B cell (primary cell): ENCODE results near the gene TEX14. TPM values are rescaled to one million over a fixed set of nuclear protein-coding genes. Genes with fewer than 3 reads are reported as not detected.

Experiments
- ATAC-seq: fragments of 200-7000 bp; cut with Tn5 transposase; one replicate; pipeline ENCODE4 v1.10.0; 2021; ENCODE audit warnings: low read depth, mild to moderate bottlenecking, moderate number of reproducible peaks, moderate library complexity
- CTCF ChIA-PET: fragments of 350-600 bp; sonication (Branson Sonifier 250); formaldehyde crosslinking; loops from one replicate; lab custom pipeline; 2021; ENCODE audit warnings: antibody characterized with exemption, inconsistent platforms; lab: Charles Lee
- POLR2A ChIA-PET: fragments of 350-600 bp; sonication (Branson Sonifier 250); formaldehyde crosslinking; loops from one replicate; lab custom pipeline; 2021; ENCODE audit warnings: antibody characterized with exemption; lab: Charles Lee
- DNase-seq: peaks from one replicate; pipeline ENCODE4 v3.0.0; 2013
- H2AFZ ChIP-seq: 2 replicates; pipeline ENCODE4 v1.6.1; 2012; ENCODE audit warnings: mild to moderate bottlenecking, low read depth, low read length; ENCODE audit not compliant: insufficient read depth, poor library complexity, severe bottlenecking
- H3K27ac ChIP-seq, 2 donors: 1 replicate in 1 of 2; 2 replicates in 1 of 2; pipeline ENCODE4 v1.5.1; 2012 to 2013; ENCODE audit warnings: low read length in 2 of 2, mild to moderate bottlenecking in 2 of 2, moderate library complexity in 1 of 2
- H3K27me3 ChIP-seq, 4 experiments: fragments of 200-600 bp in 1 of 4; sonication (generic) in 1 of 4; replicated peaks in 1 of 4; 1 replicate in 2 of 4; 2 replicates in 2 of 4; pipeline versions ENCODE4 v1.6.1 to v1.7.0; 2013 to 2016; ENCODE audit warnings: low read length in 3 of 4, mild to moderate bottlenecking in 2 of 4, mixed read lengths in 1 of 4, moderate library complexity in 1 of 4; ENCODE audit not compliant: insufficient read depth in 4 of 4, control insufficient read depth in 3 of 4; ENCODE audit errors: control extremely low read depth in 1 of 4
- H3K36me3 ChIP-seq, 2 experiments: replicated peaks in 1 of 2; 1 replicate in 1 of 2; 2 replicates in 1 of 2; pipeline versions ENCODE4 v1.6.1 to v1.7.1; 2013; ENCODE audit warnings: low read length in 1 of 2; ENCODE audit not compliant: insufficient read depth in 2 of 2, control insufficient read depth in 1 of 2; ENCODE audit errors: control extremely low read depth in 1 of 2, extremely low read depth in 1 of 2
- H3K4me1 ChIP-seq, 2 donors: fragments of 200-600 bp in 1 of 2; sonication (generic) in 1 of 2; 1 replicate in 1 of 2; 2 replicates in 1 of 2; pipeline versions ENCODE4 v1.5.1 to v1.6.1; 2013 to 2017; ENCODE audit warnings: low read length in 2 of 2; ENCODE audit not compliant: control insufficient read depth in 2 of 2, insufficient read depth in 2 of 2
- H3K4me2 ChIP-seq: replicated peaks from 2 replicates; pipeline ENCODE3; 2012; ENCODE audit warnings: mild to moderate bottlenecking, low read depth, low read length; ENCODE audit not compliant: poor library complexity, severe bottlenecking
- H3K4me3 ChIP-seq, 5 experiments: fragments of 200-600 bp in 1 of 5; sonication (generic) in 1 of 5; 1 replicate in 3 of 5; 2 replicates in 2 of 5; pipeline versions ENCODE4 v1.5.1 to v1.7.0; 2011 to 2016; ENCODE audit warnings: low read length in 4 of 5, mild to moderate bottlenecking in 4 of 5, low read depth in 2 of 5, control low read depth in 1 of 5, moderate library complexity in 1 of 5; ENCODE audit not compliant: insufficient read depth in 1 of 5; ENCODE audit errors: control extremely low read depth in 1 of 5, extremely low read depth in 1 of 5
- H3K79me2 ChIP-seq: fragments of 200-600 bp; sonication (generic); one replicate; pipeline ENCODE4 v1.6.0; 2016; ENCODE audit warnings: low read length; ENCODE audit not compliant: control insufficient read depth, insufficient read depth
- H3K9ac ChIP-seq: fragments of 200-600 bp; sonication (generic); 2 replicates; pipeline ENCODE4 v1.6.1; 2017; ENCODE audit warnings: mild to moderate bottlenecking, low read length, moderate library complexity
- H3K9me3 ChIP-seq, 3 donors: one replicate each; pipeline versions ENCODE4 v1.6.1 to v1.7.1; 2013; ENCODE audit warnings: low read length in 2 of 3; ENCODE audit not compliant: control insufficient read depth in 2 of 3, insufficient read depth in 1 of 3; ENCODE audit errors: control extremely low read depth in 1 of 3
- H4K20me1 ChIP-seq: 2 replicates; pipeline ENCODE4 v1.6.0; 2012; ENCODE audit warnings: mild to moderate bottlenecking, low read length; ENCODE audit not compliant: insufficient read depth, control insufficient read depth, poor library complexity, severe bottlenecking
- H3K27ac Mint-ChIP-seq: one replicate; pipeline ENCODE4 v1.8.0; 2021; ENCODE audit warnings: mixed read lengths
- H3K27me3 Mint-ChIP-seq: one replicate; pipeline ENCODE4 v1.8.0; 2021; ENCODE audit warnings: mixed read lengths
- H3K4me1 Mint-ChIP-seq: one replicate; pipeline ENCODE4 v1.8.0; 2021; ENCODE audit warnings: mixed read lengths
- H3K4me3 Mint-ChIP-seq: one replicate; pipeline ENCODE4 v1.8.0; 2021; ENCODE audit warnings: mixed read lengths
- H3K9me3 Mint-ChIP-seq: one replicate; pipeline ENCODE4 v1.8.0; 2022; ENCODE audit warnings: mixed read lengths; ENCODE audit not compliant: insufficient read depth
- CTCF ChIP-seq: fragments of 200-600 bp; IDR thresholded peaks from one replicate; pipeline ENCODE4 v1.8.0; 2022; ENCODE audit warnings: antibody characterized with exemption, mild to moderate bottlenecking
- EZH2 ChIP-seq: IDR thresholded peaks from 2 replicates; pipeline ENCODE4 v1.6.1; 2012; ENCODE audit warnings: borderline replicate concordance, low read depth, mild to moderate bottlenecking, moderate library complexity, low read length; ENCODE audit not compliant: insufficient read depth, poor library complexity, severe bottlenecking
- whole genome bisulfite sequencing: methylation state at CpG from one replicate; pipeline ENCODE4 v1.1.5; 2013; ENCODE audit warnings: missing lambda C conversion rate; ENCODE audit not compliant: insufficient coverage; 5-methylcytosine and 5-hydroxymethylcytosine counted together
- intact Hi-C: fragments of 100-400 bp; cut with micrococcal nuclease; formaldehyde crosslinking; loops from one replicate; pipeline ENCODE4 v1.10.0; 2022
- polyA plus RNA-seq: library from polyadenylated mRNA; depleted of rRNA; stranded (reverse); fragments of >200 nt; gene quantifications from 2 replicates; pipeline ENCODE4 v1.2.3, GENCODE V29; 2012
- total RNA-seq, 2 donors: library from RNA; stranded (reverse); fragments of 120-200 nt in 1 of 2; gene quantifications; 1 replicate in 1 of 2; 2 replicates in 1 of 2; pipeline versions ENCODE4 v1.2.3 to v1.2.4, GENCODE V29; 2013 to 2022

TEX14 gene
- total and polyA plus RNA-seq, 2 donors (not counting 1 experiment from before 2014, with no cell fraction given), result 0.10 to 0.20 TPM

- Histone ChIP-seq H3K4me1 (no peaks in the 10 kb centered on the region), H4K20me1 (no peaks in the 10 kb centered on the region), H3K27me3 (no peaks in the 10 kb centered on the region), H3K4me2 (no peak overlapping the region), H3K9ac (no peak overlapping the region), H3K36me3 (no peaks in the 10 kb centered on the region), H3K9me3 (no peaks in the 10 kb centered on the region), H3K79me2 (no peaks in the 10 kb centered on the region), H3K4me3 (no peak overlapping the region), H2AFZ (no peak overlapping the region), H3K27ac (no peak overlapping the region)
- H3K27me3 Mint-ChIP-seq, result peaks cover 7% of the 10 kb centered on the region
- H3K27ac Mint-ChIP-seq, result no peak overlapping the region
- 82% methylated on average over 4 of the region's 4 CpGs for WGBS
- TF ChIP-seq CTCF (no peak), EZH2 (no peak)
- CTCF ChIA-PET, result no interaction called here
- ATAC-seq (no peak), DNase-seq (no peak)
- H3K4me1 Mint-ChIP-seq, result no peaks in the 10 kb centered on the region
- no peaks in the 10 kb centered on the region for H3K9me3 Mint-ChIP-seq
- intact Hi-C loops, result no loop called here
- POLR2A ChIA-PET, result no interaction called here
- no peak overlapping the region for H3K4me3 Mint-ChIP-seq
Observed at GRCh38 chr17:58677194-58677880, 14.5 kb downstream of the TEX14 start.

- Histone ChIP-seq H3K9ac (no peak overlapping the region), H3K9me3 (no peaks in the 10 kb centered on the region), H3K36me3 (no peaks in the 10 kb centered on the region), H4K20me1 (no peaks in the 10 kb centered on the region), H3K27me3 (peaks cover 0 to 5% (median 0%) of the 10 kb centered on the region in 4 experiments), H3K79me2 (no peaks in the 10 kb centered on the region), H3K4me1 (peaks cover 0 to 1% of the 10 kb centered on the region in 2 donors), H3K4me2 (no peak overlapping the region), H3K4me3 (no peak overlapping the region), H3K27ac (no peak overlapping the region), H2AFZ (no peak overlapping the region)
- no peak overlapping the region for H3K4me3 Mint-ChIP-seq
- ChIA-PET POLR2A (no interaction called here), CTCF (no interaction called here)
- H3K9me3 Mint-ChIP-seq, result no peaks in the 10 kb centered on the region
- peaks cover 2% of the 10 kb centered on the region for H3K4me1 Mint-ChIP-seq
- DNase-seq (no peak), ATAC-seq (no peak)
- intact Hi-C loops, result no loop called here
- peaks cover 17% of the 10 kb centered on the region for H3K27me3 Mint-ChIP-seq
- 92% methylated on average over 2 of the region's 3 CpGs for WGBS
- no peak overlapping the region for H3K27ac Mint-ChIP-seq
- TF ChIP-seq CTCF (no peak), EZH2 (no peak)
Observed at GRCh38 chr17:58671969-58672368, 19.9 kb downstream of the TEX14 start.
